SK-N-SH (cell line): Measurements from ENCODE around the gene ZCCHC8. TPM values are rescaled to one million over a fixed set of nuclear protein-coding genes. Genes with fewer than 3 reads are reported as not detected.

Experiments
- CTCF ChIA-PET: fragments of 300-600, 350-600 bp; formaldehyde crosslinking; extraction: SDS; loops from one replicate; lab custom pipeline; 2021; lab: Yijun Ruan, JAX
- POLR2A ChIA-PET: fragments of 350-600 bp; sonication (Branson Sonifier 250); formaldehyde crosslinking; extraction: SDS; loops from one replicate; lab custom pipeline; 2020; ENCODE audit warnings: antibody characterized with exemption, inconsistent platforms; lab: Yijun Ruan, JAX
- DNase-seq: peaks from one replicate; pipeline ENCODE4 v3.0.0; 2012
- H2AFZ ChIP-seq: fragments of 200-600 bp; sonication (generic); 2 replicates; pipeline ENCODE4 v1.8.1; 2016; ENCODE audit warnings: antibody characterized with exemption, mild to moderate bottlenecking, low read depth
- H3F3A ChIP-seq: fragments of 200-600 bp; sonication (generic); replicated peaks from 2 replicates; pipeline ENCODE3; 2016; ENCODE audit warnings: antibody characterized with exemption, mild to moderate bottlenecking; ENCODE audit not compliant: insufficient read depth
- H3K27ac ChIP-seq, 2 experiments: fragments of 200-500 bp in 1 of 2; fragments of 200-600 bp in 1 of 2; sonication (Bioruptor generic) in 1 of 2; sonication (generic), shearing (Covaris generic) in 1 of 2; 2 replicates each; pipeline versions ENCODE4 v1.5.1 to v1.6.1; 2014 to 2016; ENCODE audit warnings: low read depth in 2 of 2, inconsistent platforms in 1 of 2, low read length in 1 of 2, mild to moderate bottlenecking in 1 of 2, mixed read lengths in 1 of 2
- H3K27me3 ChIP-seq: fragments of 200-600 bp; sonication (generic), shearing (Covaris generic); 2 replicates; pipeline ENCODE4 v1.6.1; 2016; ENCODE audit warnings: mixed run types; ENCODE audit not compliant: insufficient read depth
- H3K36me3 ChIP-seq, 2 experiments: fragments of 200-500 bp in 1 of 2; fragments of 200-600 bp in 1 of 2; sonication (Bioruptor generic) in 1 of 2; sonication (generic) in 1 of 2; replicated peaks in 1 of 2; 2 replicates each; pipeline versions ENCODE3 to v1.5.1; 2014 to 2016; ENCODE audit warnings: low read length in 1 of 2, mild to moderate bottlenecking in 1 of 2; ENCODE audit not compliant: insufficient read depth in 2 of 2, control insufficient read depth in 1 of 2
- H3K4me1 ChIP-seq, 2 experiments: fragments of 200-500 bp in 1 of 2; fragments of 200-600 bp in 1 of 2; sonication (Bioruptor generic) in 1 of 2; sonication (generic), shearing (Covaris generic) in 1 of 2; 2 replicates each; pipeline versions ENCODE4 v1.5.1 to v1.6.1; 2014 to 2016; ENCODE audit warnings: low read depth in 1 of 2, low read length in 1 of 2, mixed run types in 1 of 2; ENCODE audit not compliant: insufficient read depth in 2 of 2, control insufficient read depth in 1 of 2
- H3K4me2 ChIP-seq: fragments of 200-600 bp; sonication (generic), shearing (Covaris generic); 2 replicates; pipeline ENCODE4 v1.6.1; 2017; ENCODE audit warnings: mixed run types
- H3K4me3 ChIP-seq, 2 experiments: fragments of 200-500 bp in 1 of 2; fragments of 200-600 bp in 1 of 2; sonication (Bioruptor generic) in 1 of 2; sonication (generic), shearing (Covaris generic) in 1 of 2; 2 replicates each; pipeline versions ENCODE4 v1.5.1 to v1.8.1; 2014 to 2016; ENCODE audit warnings: low read depth in 2 of 2, inconsistent platforms in 1 of 2, low read length in 1 of 2, mild to moderate bottlenecking in 1 of 2, mixed read lengths in 1 of 2, moderate library complexity in 1 of 2
- H3K79me2 ChIP-seq: fragments of 200-600 bp; sonication (generic); 2 replicates; pipeline ENCODE4 v1.8.1; 2017; ENCODE audit warnings: mild to moderate bottlenecking; ENCODE audit not compliant: insufficient read depth
- H3K9ac ChIP-seq: fragments of 200-600 bp; sonication (generic); 2 replicates; pipeline ENCODE4 v1.6.1; 2017; ENCODE audit warnings: mixed run types
- H3K9me2 ChIP-seq: fragments of 200-600 bp; sonication (generic); 2 replicates; pipeline ENCODE4 v1.6.1; 2017; ENCODE audit warnings: mixed run types
- H3K9me3 ChIP-seq: fragments of 200-600 bp; sonication (generic); 2 replicates; pipeline ENCODE4 v1.6.1; 2017; ENCODE audit warnings: mixed run types, mild to moderate bottlenecking, moderate library complexity
- H4K20me1 ChIP-seq: fragments of 200-600 bp; sonication (generic); 2 replicates; pipeline ENCODE4 v1.6.1; 2017; ENCODE audit warnings: mild to moderate bottlenecking, mixed run types; ENCODE audit not compliant: insufficient read depth
- CHD2 ChIP-seq: fragments of 150-350 bp; IDR thresholded peaks from 2 replicates; pipeline ENCODE4 v1.6.1; 2018; ENCODE audit warnings: low read length; ENCODE audit not compliant: partially characterized antibody
- EP300 ChIP-seq, 2 experiments: IDR thresholded peaks; 2 replicates each; pipeline versions ENCODE4 v1.4.0 to v1.6.1; 2012; ENCODE audit warnings: borderline replicate concordance in 1 of 2, low read depth in 1 of 2, low read length in 1 of 2
- FOSL2 ChIP-seq: IDR thresholded peaks from 2 replicates; pipeline ENCODE4 v1.4.0; 2012; ENCODE audit warnings: low read depth, mild to moderate bottlenecking, moderate library complexity, borderline replicate concordance
- FOXJ3 ChIP-seq: sonication (generic); formaldehyde crosslinking; IDR thresholded peaks from 2 replicates; pipeline ENCODE4 v1.5.1; 2020; ENCODE audit warnings: mild to moderate bottlenecking, missing genetic modification reagents
- FOXM1 ChIP-seq: IDR thresholded peaks from 2 replicates; pipeline ENCODE4 v1.4.0; 2012; ENCODE audit warnings: low read depth, mild to moderate bottlenecking
- GABPA ChIP-seq: IDR thresholded peaks from 2 replicates; pipeline ENCODE4 v1.4.0; 2012; ENCODE audit warnings: low read depth, mild to moderate bottlenecking
- GATA2 ChIP-seq: sonication (generic); formaldehyde crosslinking; IDR thresholded peaks from 2 replicates; pipeline ENCODE4 v1.5.0; 2020; ENCODE audit warnings: mild to moderate bottlenecking, missing genetic modification reagents
- JUND ChIP-seq: IDR thresholded peaks from 2 replicates; pipeline ENCODE4 v1.4.0; 2012
- MXI1 ChIP-seq: IDR thresholded peaks from 2 replicates; pipeline ENCODE4 v1.6.1; 2012; ENCODE audit warnings: mild to moderate bottlenecking, low read depth, low read length, improper control_type of control experiment
- NRF1 ChIP-seq: IDR thresholded peaks from 2 replicates; pipeline ENCODE4 v1.6.1; 2012; ENCODE audit warnings: low read depth, mild to moderate bottlenecking, low read length
- RAD21 ChIP-seq: IDR thresholded peaks from 2 replicates; pipeline ENCODE4 v1.6.1; 2012; ENCODE audit warnings: mild to moderate bottlenecking, low read length
- RFX5 ChIP-seq: IDR thresholded peaks from 2 replicates; pipeline ENCODE4 v1.6.1; 2012; ENCODE audit warnings: mild to moderate bottlenecking, improper control_type of control experiment, low read length
- SIN3A ChIP-seq: IDR thresholded peaks from 2 replicates; pipeline ENCODE4 v1.6.1; 2012; ENCODE audit warnings: low read depth, mild to moderate bottlenecking, low read length, moderate library complexity, borderline replicate concordance
- TAF1 ChIP-seq: IDR thresholded peaks from 2 replicates; pipeline ENCODE4 v1.6.1; 2012; ENCODE audit warnings: low read depth, mild to moderate bottlenecking, low read length, moderate library complexity, borderline replicate concordance
- TEAD4 ChIP-seq: IDR thresholded peaks from 2 replicates; pipeline ENCODE4 v1.4.0; 2012; ENCODE audit warnings: mild to moderate bottlenecking, borderline replicate concordance; ENCODE audit not compliant: insufficient read depth
- YY1 ChIP-seq: IDR thresholded peaks from 2 replicates; pipeline ENCODE4 v1.4.0; 2012; ENCODE audit warnings: low read depth, mild to moderate bottlenecking
- WGBS: methylation state at CpG from one replicate; pipeline ENCODE4 v1.1.6; 2017; ENCODE audit warnings: low lambda C conversion rate; 5-methylcytosine and 5-hydroxymethylcytosine counted together
- polyA plus RNA-seq, 3 experiments: library from polyadenylated mRNA; depleted of rRNA; stranded (reverse); fragments of >200 nt; gene quantifications; 2 replicates each; pipeline ENCODE4 v1.2.3, GENCODE V29; 2012
- TF ChIP-seq, protein P1 (sequence below): fragments of 150-350 bp; IDR thresholded peaks from 2 replicates; pipeline ENCODE4 v1.6.1; 2016; ENCODE audit warnings: mild to moderate bottlenecking, low read depth, low read length
- TF ChIP-seq, protein P2 (sequence below): IDR thresholded peaks from 2 replicates; pipeline ENCODE4 v1.4.0; 2012; ENCODE audit warnings: low read depth
- TF ChIP-seq, protein P3 (sequence below): fragments of 200-600 bp; sonication (generic); IDR thresholded peaks from 2 replicates; pipeline ENCODE4 v1.6.1; 2017; ENCODE audit warnings: antibody characterized with exemption, mild to moderate bottlenecking, moderate library complexity
- TF ChIP-seq, protein P4 (sequence below): IDR thresholded peaks from 2 replicates; pipeline ENCODE4; 2012

ZCCHC8 gene
- polyA plus RNA-seq, 1 of the 3 experiments (the other 2 are of a cell fraction): 11.3 TPM

DNA sequence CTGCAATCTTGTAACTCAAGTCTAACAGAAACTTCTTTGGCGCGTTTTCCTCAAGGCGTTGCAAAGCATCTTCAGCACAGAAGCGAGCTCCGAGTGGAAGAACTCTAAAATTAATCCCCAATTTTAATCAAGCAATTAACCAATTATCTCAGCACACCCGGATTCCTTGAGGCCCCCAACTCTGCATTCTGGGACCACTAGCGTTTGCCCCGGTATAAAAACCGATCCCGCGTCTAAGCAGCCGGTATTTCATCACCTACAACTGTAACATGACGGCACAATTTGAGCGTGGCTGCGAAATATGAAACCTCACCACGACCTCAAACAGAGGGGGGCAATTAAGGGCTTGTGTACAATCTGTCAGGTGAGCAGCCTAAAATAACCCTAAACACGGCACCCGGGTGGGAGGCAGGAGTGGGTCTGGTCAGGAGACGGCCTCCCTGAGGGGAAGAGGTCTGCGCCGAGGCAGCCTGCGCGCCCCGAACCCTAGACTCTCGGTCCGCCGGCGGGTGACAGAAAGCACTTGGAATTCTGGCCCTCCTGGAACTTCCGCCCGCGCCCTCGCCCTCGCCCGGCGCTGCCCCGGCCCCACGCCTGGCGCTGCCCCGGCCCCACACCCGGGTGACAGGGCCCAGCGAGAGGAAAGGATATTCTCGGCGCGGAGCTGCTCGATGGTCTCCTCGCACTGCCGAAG lies 594 bp downstream of the ZCCHC8 start:
- Histone ChIP-seq H3K9me3 (no peaks in the 10 kb centered on the region), H3K4me2 (peak overlapping the region; percentile 95), H3K79me2 (peaks cover 51% of the 10 kb centered on the region), H3F3A (peaks cover 39% of the 10 kb centered on the region), H3K9ac (peak overlapping the region; percentile 99), H2AFZ (peak overlapping the region; percentile 83), H3K9me2 (no peaks in the 10 kb centered on the region), H3K4me3 (peak overlapping the region; percentile 63 to 88), H3K36me3 (peaks cover 15 to 34% of the 10 kb centered on the region in 2 experiments), H3K27ac (peak overlapping the region; percentile 92 to 99), H3K27me3 (no peaks in the 10 kb centered on the region), H4K20me1 (no peaks in the 10 kb centered on the region), H3K4me1 (peaks cover 0 to 11% of the 10 kb centered on the region in 2 experiments; a peak in 2 of 4 replicates)
- WGBS: 3% methylated on average over 31 of the region's 47 CpGs
- ChIA-PET CTCF (interaction anchor here (0.7 to 5.8 kb wide), 3 partner anchors 16 to 101 kb away, joined by 3 to 40 read pairs (median 8); no protein-coding TSS in a partner anchor), POLR2A (interaction anchor here (0.6 to 2.0 kb wide), 7 partner anchors 11 to 732 kb away, joined by 3 to 22 read pairs (median 3); partner anchors contain the start of genes KNTC1 and RSRC2)
- TF ChIP-seq GABPA (0 out of 2 replicates have a peak, but pooled peaks have one; percentile 19), FOXM1 (no peak), GATA2 (CRISPR knock-in tag) (no peak), MXI1 (peak; percentile 48), FOSL2 (no peak), SIN3A (0 out of 2 replicates have a peak, but pooled peaks have one; percentile 18), EP300 (IDR thresholded peaks at IDR 0.05; ENCODE audit: borderline replicate concordance in 1 of 2, low read depth in 1 of 2, low read length in 1 of 2) (no peak), TAF1 (no peak), RFX5 (no peak), FOXJ3 (CRISPR knock-in tag) (no peak), NRF1 (no peak; the same call in 1 of the 2 replicates), CHD2 (no peak), TEAD4 (no peak), JUND (no peak), RAD21 (no peak), YY1 (no peak)
- TF ChIP-seq, protein P1, sequence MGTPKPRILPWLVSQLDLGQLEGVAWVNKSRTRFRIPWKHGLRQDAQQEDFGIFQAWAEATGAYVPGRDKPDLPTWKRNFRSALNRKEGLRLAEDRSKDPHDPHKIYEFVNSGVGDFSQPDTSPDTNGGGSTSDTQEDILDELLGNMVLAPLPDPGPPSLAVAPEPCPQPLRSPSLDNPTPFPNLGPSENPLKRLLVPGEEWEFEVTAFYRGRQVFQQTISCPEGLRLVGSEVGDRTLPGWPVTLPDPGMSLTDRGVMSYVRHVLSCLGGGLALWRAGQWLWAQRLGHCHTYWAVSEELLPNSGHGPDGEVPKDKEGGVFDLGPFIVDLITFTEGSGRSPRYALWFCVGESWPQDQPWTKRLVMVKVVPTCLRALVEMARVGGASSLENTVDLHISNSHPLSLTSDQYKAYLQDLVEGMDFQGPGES: no peak
- TF ChIP-seq, protein P2, sequence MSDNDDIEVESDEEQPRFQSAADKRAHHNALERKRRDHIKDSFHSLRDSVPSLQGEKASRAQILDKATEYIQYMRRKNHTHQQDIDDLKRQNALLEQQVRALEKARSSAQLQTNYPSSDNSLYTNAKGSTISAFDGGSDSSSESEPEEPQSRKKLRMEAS: peak; percentile 46; the same call in 1 of the 2 replicates
- TF ChIP-seq, protein P3, sequence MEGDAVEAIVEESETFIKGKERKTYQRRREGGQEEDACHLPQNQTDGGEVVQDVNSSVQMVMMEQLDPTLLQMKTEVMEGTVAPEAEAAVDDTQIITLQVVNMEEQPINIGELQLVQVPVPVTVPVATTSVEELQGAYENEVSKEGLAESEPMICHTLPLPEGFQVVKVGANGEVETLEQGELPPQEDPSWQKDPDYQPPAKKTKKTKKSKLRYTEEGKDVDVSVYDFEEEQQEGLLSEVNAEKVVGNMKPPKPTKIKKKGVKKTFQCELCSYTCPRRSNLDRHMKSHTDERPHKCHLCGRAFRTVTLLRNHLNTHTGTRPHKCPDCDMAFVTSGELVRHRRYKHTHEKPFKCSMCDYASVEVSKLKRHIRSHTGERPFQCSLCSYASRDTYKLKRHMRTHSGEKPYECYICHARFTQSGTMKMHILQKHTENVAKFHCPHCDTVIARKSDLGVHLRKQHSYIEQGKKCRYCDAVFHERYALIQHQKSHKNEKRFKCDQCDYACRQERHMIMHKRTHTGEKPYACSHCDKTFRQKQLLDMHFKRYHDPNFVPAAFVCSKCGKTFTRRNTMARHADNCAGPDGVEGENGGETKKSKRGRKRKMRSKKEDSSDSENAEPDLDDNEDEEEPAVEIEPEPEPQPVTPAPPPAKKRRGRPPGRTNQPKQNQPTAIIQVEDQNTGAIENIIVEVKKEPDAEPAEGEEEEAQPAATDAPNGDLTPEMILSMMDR: no peak
- TF ChIP-seq, protein P4, sequence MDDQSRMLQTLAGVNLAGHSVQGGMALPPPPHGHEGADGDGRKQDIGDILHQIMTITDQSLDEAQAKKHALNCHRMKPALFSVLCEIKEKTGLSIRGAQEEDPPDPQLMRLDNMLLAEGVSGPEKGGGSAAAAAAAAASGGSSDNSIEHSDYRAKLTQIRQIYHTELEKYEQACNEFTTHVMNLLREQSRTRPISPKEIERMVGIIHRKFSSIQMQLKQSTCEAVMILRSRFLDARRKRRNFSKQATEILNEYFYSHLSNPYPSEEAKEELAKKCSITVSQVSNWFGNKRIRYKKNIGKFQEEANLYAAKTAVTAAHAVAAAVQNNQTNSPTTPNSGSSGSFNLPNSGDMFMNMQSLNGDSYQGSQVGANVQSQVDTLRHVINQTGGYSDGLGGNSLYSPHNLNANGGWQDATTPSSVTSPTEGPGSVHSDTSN: no peak
- peak; percentile 68 for DNase-seq
